Motor neuron (in vitro differentiated cells): ENCODE measurements around the gene ADAMTS6. TPM values are rescaled to one million over a fixed set of nuclear protein-coding genes. Genes with fewer than 3 reads are reported as not detected.
A peak's percentile ranks its signal among the peaks of the same experiment; 100 is the strongest.
"Not testable (repeated sequence)": the region's sequence is repeated elsewhere in the genome, so short reads cannot be mapped to it uniquely, and the experiment has no call there.

Source experiments
- ATAC-seq, 8 experiments: fragments of 200-7000 bp; cut with Tn5 transposase; replicated peaks in 6 of 8; 2 replicates each; pipeline ENCODE4 v1.8.0; 2021; ENCODE audit warnings: mild to moderate bottlenecking in 8 of 8, moderate library complexity in 8 of 8
- H3K27ac ChIP-seq, 2 donors: fragments of 250-450 bp; sonication (Bioruptor Pico); 2 replicates each; pipeline ENCODE4 v1.9.0; 2021; ENCODE audit warnings: antibody characterized with exemption in 2 of 2, mild to moderate bottlenecking in 2 of 2, moderate library complexity in 1 of 2
- H3K4me1 ChIP-seq, 2 donors: fragments of 250-450 bp; sonication (Bioruptor Pico); replicated peaks in 1 of 2; 2 replicates each; pipeline ENCODE4 v1.6.1; 2021; ENCODE audit warnings: antibody characterized with exemption in 2 of 2, mild to moderate bottlenecking in 2 of 2, moderate library complexity in 1 of 2
- H3K4me3 ChIP-seq, 5 donors: fragments of 250-450 bp; sonication (Bioruptor Pico); 2 replicates each; pipeline ENCODE4 v1.9.0; 2021; ENCODE audit warnings: antibody characterized with exemption in 5 of 5, mild to moderate bottlenecking in 5 of 5, moderate library complexity in 4 of 5
- WGBS, 10 experiments: fragments of 450-650 bp; shearing (Covaris generic); methylation state at CpG; one replicate each; pipeline ENCODE4 v1.0.0; 2022; 5-methylcytosine and 5-hydroxymethylcytosine counted together
- in situ Hi-C, 9 experiments: fragments of 400-800 bp; cut with MboI; loops; one replicate each; pipeline ENCODE4 v1.15.0; 2021; ENCODE audit warnings: low sequenced_read_pairs in 9 of 9, low pct_unique_long_range_greater_than_20kb in 2 of 9; ENCODE audit not compliant: unreplicated experiment in 9 of 9
- total RNA-seq, 8 experiments: library from RNA; unstranded; fragments of 300-600 nt; gene quantifications; 2 replicates each; pipeline versions ENCODE4 v1.2.3 to v1.2.4, GENCODE V29; 2022

ADAMTS6 gene, protein sequence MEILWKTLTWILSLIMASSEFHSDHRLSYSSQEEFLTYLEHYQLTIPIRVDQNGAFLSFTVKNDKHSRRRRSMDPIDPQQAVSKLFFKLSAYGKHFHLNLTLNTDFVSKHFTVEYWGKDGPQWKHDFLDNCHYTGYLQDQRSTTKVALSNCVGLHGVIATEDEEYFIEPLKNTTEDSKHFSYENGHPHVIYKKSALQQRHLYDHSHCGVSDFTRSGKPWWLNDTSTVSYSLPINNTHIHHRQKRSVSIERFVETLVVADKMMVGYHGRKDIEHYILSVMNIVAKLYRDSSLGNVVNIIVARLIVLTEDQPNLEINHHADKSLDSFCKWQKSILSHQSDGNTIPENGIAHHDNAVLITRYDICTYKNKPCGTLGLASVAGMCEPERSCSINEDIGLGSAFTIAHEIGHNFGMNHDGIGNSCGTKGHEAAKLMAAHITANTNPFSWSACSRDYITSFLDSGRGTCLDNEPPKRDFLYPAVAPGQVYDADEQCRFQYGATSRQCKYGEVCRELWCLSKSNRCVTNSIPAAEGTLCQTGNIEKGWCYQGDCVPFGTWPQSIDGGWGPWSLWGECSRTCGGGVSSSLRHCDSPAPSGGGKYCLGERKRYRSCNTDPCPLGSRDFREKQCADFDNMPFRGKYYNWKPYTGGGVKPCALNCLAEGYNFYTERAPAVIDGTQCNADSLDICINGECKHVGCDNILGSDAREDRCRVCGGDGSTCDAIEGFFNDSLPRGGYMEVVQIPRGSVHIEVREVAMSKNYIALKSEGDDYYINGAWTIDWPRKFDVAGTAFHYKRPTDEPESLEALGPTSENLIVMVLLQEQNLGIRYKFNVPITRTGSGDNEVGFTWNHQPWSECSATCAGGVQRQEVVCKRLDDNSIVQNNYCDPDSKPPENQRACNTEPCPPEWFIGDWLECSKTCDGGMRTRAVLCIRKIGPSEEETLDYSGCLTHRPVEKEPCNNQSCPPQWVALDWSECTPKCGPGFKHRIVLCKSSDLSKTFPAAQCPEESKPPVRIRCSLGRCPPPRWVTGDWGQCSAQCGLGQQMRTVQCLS (N-terminal part only)
- 1 to 10 TPM in 7 of 8 experiments, under 1 TPM in 1; 0.80 to 5.1 (median 3.4) TPM for total RNA-seq

DNA sequence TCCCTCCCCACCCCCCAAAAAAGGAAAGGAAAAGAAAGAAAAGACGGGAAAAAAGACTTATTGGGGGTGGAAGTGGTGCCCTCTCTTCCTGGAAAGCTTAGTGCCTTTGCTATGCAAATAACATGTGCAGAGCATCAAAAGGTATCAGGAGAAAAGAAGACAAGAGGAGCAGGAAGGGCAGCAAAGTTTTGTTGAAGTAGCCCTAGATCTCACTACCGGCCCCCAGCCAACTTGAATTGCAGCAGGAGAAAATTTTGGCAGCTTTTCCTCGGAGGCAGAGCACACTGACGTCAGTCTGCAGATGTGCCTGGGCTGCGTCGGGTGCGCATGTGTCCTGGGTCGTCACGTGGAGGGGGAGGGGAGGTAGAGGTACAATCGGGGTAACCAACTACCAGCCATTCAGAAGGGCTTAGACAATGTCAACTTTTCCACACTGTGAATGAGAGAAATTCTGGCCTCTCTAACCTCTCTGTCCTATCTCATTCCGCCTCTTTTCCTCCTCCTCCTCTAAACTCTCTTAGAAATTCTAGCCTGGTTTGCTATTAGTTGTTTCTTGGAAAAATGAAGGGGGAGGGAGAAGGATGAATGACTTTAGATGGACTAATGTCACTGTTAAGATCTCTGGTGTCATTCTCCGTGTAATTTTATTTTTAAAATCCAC is at the start of gene ADAMTS6:
Gene ADAMTS6 (minus strand): TSS at position 286 of the 661 bp plus-strand sequence. CDS start 8,247 bp downstream, outside the sequence.
- in situ Hi-C loops, result loop anchor here in 7 of 9 experiments (10.0 to 25.0 kb wide), 5 partner anchors 394 to 844 kb away; no protein-coding TSS in a partner anchor
- H3K27ac ChIP-seq, result no peak within 1 kb of the TSS
- ATAC-seq, result peak; percentile 71 to 90 (median 88)
- 0 to 2% (median 0%) methylated on average over 1 to 12 of the region's 12 CpGs; no CpG with 5 or more reads in 1 of the 10 experiments for WGBS, 10 experiments
- H3K4me1 ChIP-seq, result peaks cover 0 to 8% of the 10 kb centered on the region in 2 donors
- peak within 1 kb of the TSS; percentile 27 to 41 (median 34) for H3K4me3 ChIP-seq

DNA sequence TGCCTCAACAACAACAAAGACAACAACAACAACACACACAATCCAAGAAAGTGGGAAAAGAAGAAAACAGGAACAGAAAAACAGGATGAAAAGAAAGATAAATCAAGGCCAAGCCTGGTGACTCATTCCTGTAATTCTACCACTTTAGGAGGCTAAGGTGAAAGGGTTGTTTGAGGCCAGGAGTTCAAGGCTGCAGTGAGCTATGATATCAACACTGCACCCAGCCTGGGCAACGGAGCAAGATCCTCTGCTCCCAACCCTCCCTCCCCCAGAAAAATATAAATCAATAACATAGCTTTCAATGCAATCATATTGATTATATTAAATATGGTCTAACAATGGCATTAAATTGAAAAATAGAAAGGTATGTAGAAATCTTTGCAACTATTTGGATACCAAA is 49.2 kb upstream of the ADAMTS6 start:
- in situ Hi-C loops, result no loop called here
- Histone ChIP-seq H3K27ac (no peak overlapping the region), H3K4me3 (no peak overlapping the region), H3K4me1 (no peaks in the 10 kb centered on the region)
- WGBS, 10 experiments, result 100% methylated on average over 1 of the region's 1 CpG; no CpG with 5 or more reads in 5 of the 10 experiments
- ATAC-seq, result no peak

DNA sequence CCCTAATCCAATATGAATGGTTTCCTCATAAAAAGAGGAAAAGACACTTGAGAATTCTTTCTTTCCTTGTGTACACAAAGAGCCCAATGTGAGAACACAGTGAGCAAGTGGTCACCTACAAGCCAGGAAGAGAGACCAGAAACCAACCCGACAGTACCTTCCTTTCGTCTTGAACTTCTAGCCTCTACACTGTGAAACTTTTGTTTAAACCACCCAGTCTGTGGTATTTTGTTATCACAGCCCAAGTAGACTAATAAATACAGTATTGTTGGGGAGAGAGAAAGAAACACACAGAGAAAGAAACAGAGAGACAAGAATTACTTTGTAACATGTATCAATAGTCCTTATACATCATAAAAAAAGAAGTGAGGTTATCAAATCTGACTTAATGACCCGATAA is 44.0 kb upstream of the ADAMTS6 start:
- in situ Hi-C loops, result no loop called here
- no peaks in the 10 kb centered on the region for H3K4me1 ChIP-seq
- WGBS, 10 experiments, result 86 to 100% (median 98%) methylated on average over 1 to 3 of the region's 3 CpGs
- no peak for ATAC-seq
- no peak overlapping the region for H3K27ac ChIP-seq
- H3K4me3 ChIP-seq, result no peak overlapping the region

DNA sequence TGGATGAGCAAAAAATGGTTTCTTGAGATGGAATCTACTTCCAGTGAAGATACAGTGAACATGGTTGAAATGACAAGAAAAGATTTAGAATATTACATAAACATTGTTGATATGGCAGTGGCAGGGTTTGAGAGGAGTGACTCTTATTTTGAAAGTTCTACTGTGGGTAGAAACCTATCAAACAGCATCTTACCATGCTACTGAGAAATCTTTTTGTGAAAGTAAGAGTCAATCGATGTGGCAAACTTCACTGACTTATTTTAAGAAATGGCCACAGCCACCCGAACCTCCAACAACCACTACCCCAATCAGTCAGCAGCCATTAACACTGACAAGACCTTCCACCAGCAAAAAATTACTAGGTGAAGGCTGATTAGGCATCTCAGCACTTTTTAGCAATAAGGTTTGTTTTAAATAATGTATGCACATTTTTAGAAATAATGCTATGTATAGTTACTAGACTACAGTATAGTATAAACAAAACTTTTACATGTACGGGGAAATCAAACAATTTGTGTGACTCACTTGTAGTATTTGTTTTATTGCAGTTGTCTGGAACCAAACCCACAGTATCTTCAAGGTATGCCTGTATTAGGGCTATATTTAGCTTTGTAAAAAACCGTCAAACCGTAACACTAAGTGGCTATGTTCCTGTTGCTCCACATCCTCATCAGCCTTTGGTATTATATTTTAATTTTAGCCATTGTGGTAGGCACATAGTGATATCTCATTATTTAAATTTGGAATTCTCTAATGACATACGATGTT is 30.6 kb upstream of the ADAMTS6 start:
- 59 to 100% (median 86%) methylated on average over 3 to 6 of the region's 6 CpGs for WGBS, 10 experiments
- H3K4me1 ChIP-seq, result no peaks in the 10 kb centered on the region
- H3K27ac ChIP-seq, result no peak overlapping the region
- peak in 3 of 8 experiments; percentile 52 to 96 (median 76) for ATAC-seq
- in situ Hi-C loops, result no loop called here
- no peak overlapping the region for H3K4me3 ChIP-seq

DNA sequence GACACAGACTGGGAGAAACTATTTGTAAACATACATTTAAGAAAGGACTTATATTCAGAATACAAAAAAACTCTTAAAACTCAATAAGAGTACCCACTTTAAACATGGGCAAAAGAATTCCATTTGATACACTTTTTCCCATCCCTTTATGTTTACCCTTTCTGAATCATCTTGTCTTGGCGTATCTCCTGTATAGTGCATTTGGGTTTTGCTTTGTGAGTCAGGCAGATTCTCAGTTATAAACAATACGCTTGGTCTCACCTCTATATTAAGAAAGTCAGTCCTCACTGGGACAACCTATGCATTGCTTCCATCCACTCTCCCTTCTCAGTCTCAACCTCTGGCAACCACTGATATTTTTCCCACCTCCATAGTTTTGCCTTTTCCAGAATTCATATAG is 27.3 kb upstream of the ADAMTS6 start:
- ATAC-seq, result no peak
- no peak overlapping the region for H3K4me3 ChIP-seq
- 83 to 100% (median 95%) methylated on average over 1 to 2 of the region's 2 CpGs for WGBS, 10 experiments
- in situ Hi-C loops, result no loop called here
- no peak overlapping the region for H3K27ac ChIP-seq
- H3K4me1 ChIP-seq, result no peaks in the 10 kb centered on the region

DNA sequence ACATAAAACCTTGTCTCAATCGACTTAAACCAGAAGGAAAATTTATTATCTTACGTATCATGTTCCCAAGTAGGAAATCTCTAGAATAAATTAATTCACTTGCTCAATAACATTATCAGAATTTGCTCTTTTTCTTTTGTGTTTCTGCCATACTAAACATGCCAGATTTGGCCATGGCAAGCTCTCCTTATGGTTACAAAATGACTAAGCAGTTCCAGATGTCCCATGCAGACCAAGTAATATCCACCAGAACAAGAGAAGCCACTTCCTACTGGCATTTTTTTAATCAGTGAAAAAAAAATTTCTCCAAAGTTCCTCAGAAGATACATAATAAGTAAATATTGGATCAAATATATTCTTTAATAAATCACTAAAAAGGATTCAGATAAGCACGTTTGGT is 25.2 kb upstream of the ADAMTS6 start:
- ATAC-seq, result peak in 2 of 8 experiments; percentile 66 to 79
- Histone ChIP-seq H3K4me3 (no peak overlapping the region), H3K27ac (no peak overlapping the region), H3K4me1 (no peaks in the 10 kb centered on the region)
- WGBS, 10 experiments, result 14 to 100% (median 83%) methylated on average over 2 to 3 of the region's 3 CpGs; no CpG with 5 or more reads in 1 of the 10 experiments
- in situ Hi-C loops, result no loop called here

DNA sequence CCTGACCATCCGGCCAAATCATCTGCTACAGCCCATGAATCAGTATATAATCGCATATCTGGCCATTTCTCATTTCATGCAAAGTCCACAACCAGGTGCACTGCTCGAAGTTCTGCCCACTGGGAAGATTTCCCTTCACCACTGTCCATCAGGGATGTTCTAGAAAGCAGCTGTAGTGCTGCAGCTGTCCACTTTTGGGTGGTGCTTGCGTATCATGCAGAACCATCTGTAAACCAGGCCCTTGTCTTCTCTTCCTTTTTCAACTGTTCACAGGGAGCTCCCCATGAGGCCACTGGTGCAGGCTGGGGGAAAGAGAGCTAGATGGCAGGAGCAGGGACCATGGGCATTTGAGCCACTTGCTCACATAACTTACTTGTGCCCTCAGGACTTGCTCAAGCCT is 7.4 kb upstream of the ADAMTS6 start:
- H3K27ac ChIP-seq, result no peak overlapping the region
- H3K4me1 ChIP-seq, result no peaks in the 10 kb centered on the region
- ATAC-seq, result no peak
- in situ Hi-C loops, result loop anchor here in 7 of 9 experiments (10.0 to 25.0 kb wide), 5 partner anchors 402 to 852 kb away; no protein-coding TSS in a partner anchor
- no peak overlapping the region for H3K4me3 ChIP-seq
- 75 to 100% (median 93%) methylated on average over 1 to 4 of the region's 4 CpGs; no CpG with 5 or more reads in 1 of the 10 experiments for WGBS, 10 experiments

DNA sequence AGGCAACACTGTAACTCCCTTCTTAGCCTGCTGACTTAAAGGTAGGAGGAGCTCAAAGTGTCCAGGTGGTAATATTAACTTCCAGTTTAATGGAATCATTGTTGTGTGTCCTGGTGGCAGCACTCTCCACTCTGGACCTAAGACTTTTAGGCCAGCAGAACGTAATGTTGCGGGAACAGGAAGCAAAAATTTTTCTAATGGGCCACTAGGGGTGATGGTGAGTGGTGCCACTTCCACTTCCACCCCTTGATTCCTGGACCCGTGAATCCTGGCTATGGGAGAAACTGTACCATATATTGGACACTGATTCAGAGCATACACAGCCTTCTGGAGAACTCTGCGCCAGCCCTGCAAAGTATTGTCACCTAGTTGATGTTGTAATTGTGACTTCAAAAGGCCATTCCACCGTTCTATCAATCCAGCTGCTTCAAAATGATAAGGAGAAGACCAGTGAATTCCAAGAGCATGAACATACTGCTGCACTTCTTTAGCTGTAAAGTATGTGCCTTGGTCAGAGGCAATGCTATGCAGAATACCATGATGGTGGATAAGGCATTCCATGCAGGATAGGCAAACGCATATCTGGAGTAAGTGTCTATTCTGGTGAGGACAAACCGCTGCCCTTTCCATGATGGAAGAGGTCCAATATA is 6.4 kb upstream of the ADAMTS6 start:
- in situ Hi-C loops, result loop anchor here in 7 of 9 experiments (10.0 to 25.0 kb wide), 5 partner anchors 401 to 851 kb away; no protein-coding TSS in a partner anchor
- not testable (repeated sequence) for H3K4me3 ChIP-seq, ATAC-seq, H3K27ac ChIP-seq, H3K4me1 ChIP-seq
- WGBS, 10 experiments, result 82 to 100% (median 89%) methylated on average over 2 to 6 of the region's 7 CpGs; no CpG with 5 or more reads in 2 of the 10 experiments

DNA sequence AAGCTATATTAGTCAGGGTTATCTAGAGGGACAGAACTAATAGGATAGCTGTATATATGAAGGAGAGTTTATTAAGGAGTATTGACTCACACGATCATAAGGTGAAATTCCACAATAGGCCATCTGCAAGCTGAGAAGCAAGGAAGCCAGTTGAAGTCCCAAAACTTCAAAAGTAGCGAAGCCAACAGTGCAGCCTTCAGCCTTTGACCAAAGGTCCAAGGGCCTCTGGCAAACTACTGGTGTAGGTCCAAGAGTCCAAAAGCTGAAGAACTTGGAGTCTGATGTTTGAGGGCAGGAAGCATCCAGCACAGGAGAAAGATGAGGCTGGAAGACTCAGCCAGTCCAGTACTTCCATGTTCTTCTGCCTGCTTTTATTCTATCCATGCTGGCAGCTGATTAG is 5.1 kb upstream of the ADAMTS6 start:
- ATAC-seq, H3K4me1 ChIP-seq, H3K27ac ChIP-seq, H3K4me3 ChIP-seq: not testable (repeated sequence)
- in situ Hi-C loops, result loop anchor here in 7 of 9 experiments (10.0 to 25.0 kb wide), 5 partner anchors 400 to 850 kb away; no protein-coding TSS in a partner anchor
- 60 to 100% (median 93%) methylated on average over 1 to 2 of the region's 2 CpGs; no CpG with 5 or more reads in 1 of the 10 experiments for WGBS, 10 experiments

DNA sequence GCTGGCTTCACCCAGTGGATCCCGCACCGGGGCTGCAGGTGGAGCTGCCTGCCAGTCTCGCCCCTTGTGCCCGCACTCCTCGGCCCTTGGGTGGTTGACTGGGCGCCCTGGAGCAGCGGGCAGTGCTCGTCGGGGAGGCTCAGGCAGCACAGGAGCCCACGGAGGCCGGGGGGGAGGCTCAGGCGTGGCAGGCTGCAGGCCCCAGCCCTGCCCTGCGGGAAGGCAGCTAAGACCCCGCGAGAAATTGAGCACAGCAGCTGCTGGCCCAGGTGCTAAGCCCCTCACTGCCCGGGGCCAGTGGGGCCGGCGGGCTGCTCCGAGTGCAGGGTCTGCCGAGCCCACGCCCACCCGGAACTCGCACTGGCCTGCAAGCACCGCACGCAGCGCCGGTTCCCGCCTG is 3.7 kb upstream of the ADAMTS6 start:
- no peak for ATAC-seq
- no CpG with 5 or more reads among the region's 28 CpGs for WGBS, 10 experiments
- Histone ChIP-seq H3K27ac (no peak overlapping the region), H3K4me1 (peaks cover 0 to 7% of the 10 kb centered on the region in 2 donors), H3K4me3 (no peak overlapping the region)
- in situ Hi-C loops, result loop anchor here in 7 of 9 experiments (10.0 to 25.0 kb wide), 5 partner anchors 398 to 848 kb away; no protein-coding TSS in a partner anchor
